GM18517 (cell line): ENCODE measurements around the gene STIM1.

Source experiments
- ATAC-seq: cut with Tn5 transposase; IDR thresholded peaks from one replicate; pipeline ENCODE4 v1.9.1; 2021; ENCODE audit warnings: mild to moderate bottlenecking, moderate library complexity; ENCODE audit not compliant: unreplicated experiment

Gene STIM1

GRCh38 chr11:4060182-4060923, 204.9 kb downstream of the STIM1 start:
- no peak for ATAC-seq

DNA sequence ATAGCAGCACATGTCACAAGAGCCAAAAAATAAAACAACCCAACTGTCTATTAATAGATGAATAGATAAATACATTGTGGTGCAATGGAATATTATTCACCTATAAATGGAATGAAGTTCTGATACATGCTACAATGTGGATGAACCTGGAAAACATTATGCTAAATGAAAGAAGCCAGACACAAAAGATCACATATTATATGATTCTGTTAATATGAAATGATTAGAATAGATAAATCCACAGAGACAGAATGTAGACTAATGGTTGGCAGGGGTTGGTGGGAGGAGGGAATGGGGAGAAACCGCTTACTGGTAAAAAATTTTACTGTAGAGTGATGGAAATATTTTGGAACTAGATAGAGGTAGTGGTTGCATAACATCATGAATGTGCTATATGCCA, 206.2 kb downstream of the STIM1 start:
- ATAC-seq, result no peak

GRCh38 chr11:4063348-4063747, 207.9 kb downstream of the STIM1 start:
- ATAC-seq, result no peak

DNA sequence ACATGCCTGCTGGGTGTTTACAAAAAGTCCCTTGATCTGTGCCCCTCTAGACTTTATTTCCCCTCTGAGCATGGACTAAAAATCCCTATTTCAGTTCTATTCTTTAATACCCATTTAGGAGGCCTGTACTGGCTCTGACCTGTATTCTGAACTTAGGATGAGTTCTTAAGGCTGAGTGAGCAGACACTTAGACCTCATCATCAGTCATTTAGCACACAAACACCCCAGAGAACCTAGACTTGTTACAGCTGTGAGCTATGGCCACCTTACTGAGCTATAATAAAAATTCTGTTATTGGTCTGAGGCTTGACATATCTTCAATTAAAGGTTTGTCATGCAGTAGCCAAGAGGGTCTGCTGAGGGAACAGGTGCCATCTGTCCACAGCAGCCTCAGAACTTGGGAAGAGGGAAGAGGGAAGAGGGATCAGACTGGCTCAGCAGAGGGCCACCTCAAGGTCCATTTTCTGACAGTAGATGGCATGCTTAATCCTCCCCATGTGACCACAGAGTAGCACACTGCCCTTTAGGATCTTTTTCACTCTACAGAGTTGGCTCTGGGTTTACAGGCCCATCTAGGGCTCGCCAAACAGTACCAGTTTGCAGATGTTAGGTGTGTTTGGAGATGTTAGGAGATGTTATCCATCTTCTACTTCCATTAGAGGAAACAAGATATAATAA, 209.0 kb downstream of the STIM1 start:
- ATAC-seq, result no peak

DNA sequence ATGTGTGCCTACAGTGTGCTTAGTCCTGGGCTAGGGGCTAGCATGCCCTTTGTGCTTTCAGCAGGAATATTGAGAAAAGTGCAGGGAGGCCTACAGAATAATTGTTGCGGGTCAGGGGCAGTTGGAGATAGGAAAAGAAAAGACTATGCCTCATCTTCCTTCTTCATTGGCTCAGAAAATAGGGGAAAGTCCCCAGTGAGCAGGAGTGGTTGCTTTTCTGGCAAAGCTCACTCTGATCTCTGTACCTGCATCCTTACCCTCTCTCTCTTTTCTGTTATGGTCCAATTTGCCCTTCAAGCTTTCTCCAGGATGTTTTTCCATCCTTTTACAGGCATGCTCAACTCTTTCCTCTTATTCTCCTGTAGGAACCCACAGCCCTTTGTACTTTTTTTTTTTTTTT, 209.6 kb downstream of the STIM1 start:
- no peak for ATAC-seq

GRCh38 chr11:4065601-4066377, 210.3 kb downstream of the STIM1 start:
- ATAC-seq, result no peak

- no peak for ATAC-seq
Observed at GRCh38 chr11:4066910-4067309, 211.4 kb downstream of the STIM1 start.

- no peak for ATAC-seq
Observed at GRCh38 chr11:4068962-4069361, 213.5 kb downstream of the STIM1 start.

DNA sequence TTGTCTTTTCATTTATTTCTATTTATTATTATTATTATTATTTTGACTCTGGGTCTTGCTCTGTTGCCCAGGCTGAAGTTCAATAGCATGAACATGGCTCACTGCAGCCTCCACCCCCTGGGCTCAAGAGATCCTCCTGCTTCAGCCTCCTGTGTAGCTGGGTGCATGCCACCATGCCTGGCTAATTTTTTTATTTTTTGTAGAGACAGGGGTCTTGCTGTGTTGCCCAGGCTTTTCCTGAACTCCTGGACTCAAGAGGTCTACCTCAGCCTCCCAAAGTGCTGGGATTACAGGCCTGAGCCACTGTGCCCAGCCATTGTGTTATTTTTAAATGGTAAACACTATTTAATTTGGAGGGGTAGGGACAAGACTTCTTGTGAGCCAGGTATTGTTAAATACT, 215.9 kb downstream of the STIM1 start:
- ATAC-seq, result no peak

- ATAC-seq, result no peak
Observed at GRCh38 chr11:4071914-4072313, 216.4 kb downstream of the STIM1 start.

GRCh38 chr11:4072668-4073285, 217.3 kb downstream of the STIM1 start:
- ATAC-seq, result no peak

- ATAC-seq, result no peak
Observed at GRCh38 chr11:4074266-4074665, 218.8 kb downstream of the STIM1 start.

GRCh38 chr11:4076774-4077173, 221.3 kb downstream of the STIM1 start:
- no peak for ATAC-seq

DNA sequence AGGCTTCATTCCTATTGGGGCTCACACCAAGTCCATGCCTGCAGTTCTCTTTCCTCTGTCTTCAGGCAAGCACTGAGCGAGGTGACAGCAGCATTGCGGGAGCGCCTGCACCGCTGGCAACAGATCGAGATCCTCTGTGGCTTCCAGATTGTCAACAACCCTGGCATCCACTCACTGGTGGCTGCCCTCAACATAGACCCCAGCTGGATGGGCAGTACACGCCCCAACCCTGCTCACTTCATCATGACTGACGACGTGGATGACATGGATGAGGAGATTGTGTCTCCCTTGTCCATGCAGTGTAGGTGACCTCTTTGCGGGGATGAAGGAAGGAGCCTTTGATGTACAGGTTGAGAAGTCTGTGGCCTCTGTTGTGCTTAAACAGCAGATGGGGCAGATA, 227.7 kb downstream of the STIM1 start:
- no peak for ATAC-seq

GRCh38 chr11:4084406-4085125, 229.1 kb downstream of the STIM1 start:
- no peak for ATAC-seq

DNA sequence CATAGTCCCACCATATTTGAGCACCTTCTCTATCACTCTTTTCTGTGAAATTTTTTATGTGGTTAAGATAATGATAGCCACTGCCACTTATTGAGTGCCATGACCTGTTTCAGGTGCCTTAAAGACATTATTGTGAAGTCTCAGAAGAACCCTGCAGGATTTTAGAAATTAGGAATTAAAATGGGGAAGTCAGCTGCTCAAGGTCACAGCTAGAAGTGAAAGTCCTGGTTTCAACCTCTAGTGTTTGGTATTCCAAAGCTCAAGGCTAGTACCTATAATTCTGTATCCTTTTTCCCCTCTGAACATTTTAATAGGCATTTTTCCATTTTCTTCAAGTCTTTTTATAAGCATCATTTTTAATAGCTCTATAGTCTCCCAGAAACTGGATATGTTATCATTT, 230.1 kb downstream of the STIM1 start:
- no peak for ATAC-seq

- ATAC-seq, result no peak
Observed at GRCh38 chr11:4086575-4087353, 231.3 kb downstream of the STIM1 start.

DNA sequence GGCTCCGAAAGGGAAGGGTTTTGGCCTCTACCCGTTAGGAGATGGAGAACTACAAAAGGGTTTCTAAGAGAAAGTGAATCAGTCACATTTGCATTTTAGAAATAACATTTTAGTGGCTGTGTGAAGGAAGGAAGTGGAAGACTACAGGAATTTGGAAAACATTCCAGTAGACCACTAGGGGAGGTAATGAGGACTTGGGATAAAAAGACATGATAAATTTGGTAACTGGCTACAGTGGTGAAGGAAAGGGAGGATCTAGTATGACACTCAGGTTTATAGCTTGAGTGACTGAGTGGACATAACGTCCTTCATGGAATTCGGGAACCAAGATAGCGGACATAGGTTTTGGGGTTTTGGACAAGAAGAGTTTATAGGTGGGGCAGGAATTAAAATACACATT, 232.1 kb downstream of the STIM1 start:
- no peak for ATAC-seq

DNA sequence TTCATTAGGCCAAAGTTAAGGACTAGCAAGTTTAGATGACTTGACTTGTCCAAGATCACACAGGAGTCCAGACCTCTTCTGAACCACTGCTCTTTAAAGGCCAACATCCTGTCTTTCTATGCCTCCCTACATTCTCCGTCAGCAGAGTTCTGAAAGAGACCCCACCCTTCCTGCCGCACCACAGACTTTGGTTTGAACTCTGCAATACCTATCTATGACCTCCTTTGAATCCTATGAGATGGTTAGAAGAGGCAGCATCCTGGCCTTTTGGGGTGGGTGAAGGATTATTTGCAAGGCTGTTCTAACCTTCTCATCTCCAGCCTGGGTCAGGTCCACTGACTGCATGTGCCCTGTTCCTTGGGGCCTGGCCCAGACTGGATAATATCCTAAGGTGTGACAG, 234.8 kb downstream of the STIM1 start:
- no peak for ATAC-seq

DNA sequence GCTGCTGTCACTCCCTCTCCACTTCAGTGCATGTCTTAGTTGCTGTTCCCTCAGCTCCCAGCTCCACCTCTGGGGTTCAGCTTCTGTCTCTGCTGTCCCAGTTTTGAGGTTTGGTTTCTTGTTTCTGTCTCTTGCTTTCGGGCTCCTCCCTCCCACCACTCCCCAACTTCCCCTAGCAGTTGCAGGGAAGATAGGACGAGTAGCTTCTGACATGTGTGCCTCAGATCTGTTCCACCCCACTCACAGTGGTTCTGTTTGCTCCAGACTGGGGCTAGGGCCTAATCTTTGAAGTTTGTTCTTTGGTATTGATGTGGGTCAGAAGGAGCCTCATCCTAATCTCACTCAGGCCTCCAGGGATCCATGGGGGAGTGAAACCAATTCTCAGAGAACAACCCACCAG, 236.6 kb downstream of the STIM1 start:
- ATAC-seq, result no peak
